ENCODE results near the gene ZBED4. TPM values are rescaled to one million over a fixed set of nuclear protein-coding genes. Genes with fewer than 3 reads are reported as not detected.

The ZBED4 gene
- total RNA-seq, 1 donor: 13.4 TPM

DNA sequence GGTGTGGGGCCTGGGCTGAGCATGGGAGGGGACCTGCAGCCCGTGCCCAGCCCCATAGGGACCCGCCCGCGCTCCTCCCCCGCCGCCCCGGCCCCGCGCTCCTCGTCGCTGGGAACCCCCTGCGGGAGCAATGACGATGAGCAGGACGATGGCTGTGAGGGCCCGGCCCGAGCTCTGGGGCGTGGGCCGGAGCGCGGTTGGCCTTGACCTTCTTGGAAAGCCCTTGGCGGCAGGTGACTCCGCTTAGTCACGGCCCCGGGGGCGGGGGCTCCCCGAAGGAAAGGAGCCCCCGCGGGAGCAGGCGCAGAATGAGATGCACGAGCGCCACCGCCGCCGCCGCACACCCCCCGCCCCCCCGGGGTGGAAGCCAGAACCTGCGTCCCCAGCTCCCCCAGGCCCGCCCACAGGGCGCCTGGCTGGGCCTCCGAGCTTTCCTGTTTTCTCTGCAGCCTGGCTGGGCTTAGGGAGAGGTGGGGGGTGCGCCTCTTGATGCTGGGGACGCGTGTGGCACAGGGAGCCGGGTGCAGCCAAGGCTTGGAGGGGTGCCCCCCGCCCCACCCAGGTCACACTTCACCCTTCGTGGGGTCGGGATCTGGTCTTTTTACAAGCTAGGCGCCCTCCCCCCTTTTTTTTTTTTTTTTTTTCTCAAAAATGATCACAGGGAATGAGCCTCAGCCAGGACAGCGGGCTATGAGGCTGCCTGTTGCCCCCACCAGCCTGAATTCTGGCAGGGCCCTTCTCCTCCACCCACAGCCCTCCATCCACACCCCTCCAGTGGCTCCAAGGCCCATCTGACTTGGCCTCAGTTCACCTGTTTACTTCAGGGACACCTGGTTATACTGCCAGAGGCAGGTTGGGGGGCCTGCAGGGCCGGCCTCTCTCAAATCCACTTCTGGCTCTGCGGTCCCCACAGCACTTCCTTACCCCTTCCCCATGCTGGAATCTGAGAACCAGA, 82.7 kb downstream of the ZBED4 start:
- TF ChIP-seq, protein P1, sequence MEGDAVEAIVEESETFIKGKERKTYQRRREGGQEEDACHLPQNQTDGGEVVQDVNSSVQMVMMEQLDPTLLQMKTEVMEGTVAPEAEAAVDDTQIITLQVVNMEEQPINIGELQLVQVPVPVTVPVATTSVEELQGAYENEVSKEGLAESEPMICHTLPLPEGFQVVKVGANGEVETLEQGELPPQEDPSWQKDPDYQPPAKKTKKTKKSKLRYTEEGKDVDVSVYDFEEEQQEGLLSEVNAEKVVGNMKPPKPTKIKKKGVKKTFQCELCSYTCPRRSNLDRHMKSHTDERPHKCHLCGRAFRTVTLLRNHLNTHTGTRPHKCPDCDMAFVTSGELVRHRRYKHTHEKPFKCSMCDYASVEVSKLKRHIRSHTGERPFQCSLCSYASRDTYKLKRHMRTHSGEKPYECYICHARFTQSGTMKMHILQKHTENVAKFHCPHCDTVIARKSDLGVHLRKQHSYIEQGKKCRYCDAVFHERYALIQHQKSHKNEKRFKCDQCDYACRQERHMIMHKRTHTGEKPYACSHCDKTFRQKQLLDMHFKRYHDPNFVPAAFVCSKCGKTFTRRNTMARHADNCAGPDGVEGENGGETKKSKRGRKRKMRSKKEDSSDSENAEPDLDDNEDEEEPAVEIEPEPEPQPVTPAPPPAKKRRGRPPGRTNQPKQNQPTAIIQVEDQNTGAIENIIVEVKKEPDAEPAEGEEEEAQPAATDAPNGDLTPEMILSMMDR (IDR thresholded peaks at IDR 0.05; ENCODE audit: insufficient read depth, low read depth, low read length): no peak
- H3K4me3 ChIP-seq (ENCODE audit: low read depth, low read length): peak overlapping the region; percentile 29
- DNase-seq (ENCODE audit: low read depth): peak; percentile 91

DNA sequence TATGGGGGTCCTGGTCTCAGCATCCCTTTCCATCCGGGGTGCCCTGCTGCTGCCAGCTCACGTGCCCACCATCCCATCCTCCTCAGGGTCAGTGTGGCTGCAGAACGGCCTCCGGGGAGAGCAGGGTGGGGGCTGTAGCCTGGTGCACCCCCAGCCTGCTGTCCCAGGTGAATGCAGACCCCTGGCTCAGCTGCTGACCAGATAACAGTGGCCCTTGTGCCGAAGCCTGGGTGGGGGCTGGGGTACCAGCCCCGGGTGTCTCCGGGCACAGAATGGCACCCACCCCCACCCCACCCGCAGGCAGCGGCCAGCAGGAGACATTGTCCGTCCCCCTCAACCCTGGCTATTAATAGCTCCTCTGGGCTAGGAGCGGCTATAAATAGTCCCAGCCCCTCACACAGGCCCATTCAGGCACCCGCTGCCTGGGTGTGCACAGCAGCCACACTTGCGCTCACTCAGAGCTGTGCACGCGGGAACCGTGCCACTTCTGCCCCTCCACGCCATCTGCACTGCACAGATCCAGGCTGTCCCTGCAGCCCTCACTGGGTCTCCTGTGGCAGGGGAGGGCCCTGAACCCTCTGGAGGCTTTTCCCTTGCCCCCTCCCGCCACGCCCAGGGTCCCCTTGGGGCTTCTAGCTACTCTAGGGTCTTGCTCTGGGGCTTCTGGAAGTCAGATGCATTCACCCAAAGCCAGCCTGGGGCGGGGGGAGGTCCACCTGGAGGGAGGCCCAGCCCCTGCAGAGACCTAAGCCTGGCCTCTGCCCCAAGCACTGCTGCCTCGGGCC, 83.5 kb downstream of the ZBED4 start:
- DNase-seq (ENCODE audit: low read depth): no peak
- H3K4me3 ChIP-seq (ENCODE audit: low read depth, low read length): no peak overlapping the region
- TF ChIP-seq, protein P1 (IDR thresholded peaks at IDR 0.05; ENCODE audit: insufficient read depth, low read depth, low read length): no peak

DNA sequence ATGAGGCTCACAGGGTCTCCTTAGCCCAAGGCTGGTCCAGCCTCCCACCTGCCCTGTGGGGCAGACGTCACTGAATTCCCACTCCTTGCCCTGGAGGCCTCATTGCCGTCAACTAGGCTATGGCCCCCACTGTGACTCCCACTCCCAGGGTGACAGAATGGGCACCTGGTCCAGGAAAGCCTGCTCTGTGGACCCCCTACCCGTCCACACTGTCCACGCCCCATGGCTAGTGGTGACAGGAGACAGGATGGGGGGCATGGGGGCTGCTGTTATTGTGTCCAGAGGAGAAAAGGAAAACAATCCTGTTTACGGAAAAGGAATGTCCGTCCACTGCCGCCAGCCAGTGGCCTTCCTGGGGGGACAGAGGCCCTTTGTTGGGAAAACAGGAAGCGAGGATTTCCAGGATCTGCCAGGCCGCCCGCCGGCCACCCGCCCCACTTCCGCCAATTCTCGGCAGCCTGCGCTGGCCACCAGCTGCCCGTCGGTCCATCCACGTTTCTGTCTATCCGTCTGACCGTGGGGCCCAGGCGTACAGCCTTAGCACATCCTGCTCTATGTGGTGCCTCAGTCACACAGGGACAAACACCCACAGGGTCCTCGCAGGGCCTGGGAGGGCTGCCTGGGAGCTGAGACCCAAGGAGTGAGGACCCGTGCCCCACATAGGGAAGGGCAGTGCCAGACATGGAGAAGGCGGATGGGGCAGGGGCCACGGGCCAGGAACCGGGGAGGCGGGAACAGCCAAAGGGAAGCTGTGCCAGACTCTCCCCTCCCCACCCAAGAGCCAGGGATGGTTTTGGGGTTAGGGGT, 84.3 kb downstream of the ZBED4 start:
- TF ChIP-seq, protein P1 (IDR thresholded peaks at IDR 0.05; ENCODE audit: insufficient read depth, low read depth, low read length): no peak
- DNase-seq (ENCODE audit: low read depth): peak; percentile 30
- no peak overlapping the region for H3K4me3 ChIP-seq (ENCODE audit: low read depth, low read length)

DNA sequence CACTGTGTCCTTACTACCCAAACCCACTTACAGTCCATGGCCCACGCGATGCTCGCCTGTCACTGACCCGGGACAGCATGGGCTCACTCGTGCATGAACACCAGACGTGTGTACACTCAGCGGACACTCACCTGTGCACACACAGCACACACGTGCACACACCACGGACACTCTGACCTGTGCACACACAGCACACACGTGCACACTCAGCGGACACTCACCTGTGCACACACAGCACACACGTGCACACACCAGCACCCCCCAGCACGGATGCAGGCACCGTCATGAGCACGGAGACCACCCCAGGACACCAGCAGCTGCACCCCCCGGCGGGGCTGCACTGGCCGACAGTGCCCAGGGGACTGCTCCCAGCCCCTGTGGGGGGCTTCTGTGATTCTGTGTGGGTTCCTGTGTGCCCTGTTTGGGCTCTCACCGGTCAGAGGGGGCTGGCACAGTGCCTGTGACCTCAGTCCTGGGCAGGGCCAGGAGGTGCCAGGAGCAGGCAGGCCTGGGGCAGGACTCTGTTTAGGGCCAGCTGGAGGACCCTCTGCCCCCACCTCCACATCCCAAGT, 85.0 kb downstream of the ZBED4 start:
- TF ChIP-seq, protein P1 (IDR thresholded peaks at IDR 0.05; ENCODE audit: insufficient read depth, low read depth, low read length): no peak
- H3K4me3 ChIP-seq (ENCODE audit: low read depth, low read length): no peak overlapping the region
- no peak for DNase-seq (ENCODE audit: low read depth)

Small RNA genes within 50 kb of the gene (small RNA-seq; reads per million reads assigned to genes)
- not detected for gene AL117328.1
- not detected for gene RF00017

Other genes starting within 250 kb of the ZBED4 start
- 29.3 and 29.8 TPM in 2 replicates for gene BRD1, start 26.0 kb upstream of the ZBED4 start, total RNA-seq
- gene ALG12, start 64.6 kb downstream of the ZBED4 start, total RNA-seq: 17.1 and 20.3 TPM in 2 replicates
- 53.1 and 58.9 TPM in 2 replicates for gene CRELD2, start 64.8 kb downstream of the ZBED4 start, total RNA-seq
- gene PIM3, start 106.9 kb downstream of the ZBED4 start, total RNA-seq: 27.7 and 32.0 TPM in 2 replicates
- under 0.01 TPM in 1 of 2 replicates, not detected in the other for gene IL17REL, start 158.9 kb downstream of the ZBED4 start, total RNA-seq
- gene TTLL8, start 204.5 kb downstream of the ZBED4 start, total RNA-seq: not detected in 2 replicates
- under 0.01 TPM in 2 replicates for gene MLC1, start 231.6 kb downstream of the ZBED4 start, total RNA-seq
- gene MOV10L1, start 236.2 kb downstream of the ZBED4 start, total RNA-seq: 9.7 and 10.8 TPM in 2 replicates

Data from fibroblast of villous mesenchyme (primary cell).